B cell (primary cell): Measurements from ENCODE around the gene COL16A1. TPM values are rescaled to one million over a fixed set of nuclear protein-coding genes. Genes with fewer than 3 reads are reported as not detected.

Experiments
- ATAC-seq: fragments of 200-7000 bp; cut with Tn5 transposase; one replicate; pipeline ENCODE4 v1.10.0; 2021; ENCODE audit warnings: low read depth, mild to moderate bottlenecking, moderate number of reproducible peaks, moderate library complexity
- CTCF ChIA-PET: fragments of 350-600 bp; sonication (Branson Sonifier 250); formaldehyde crosslinking; loops from one replicate; lab custom pipeline; 2021; ENCODE audit warnings: antibody characterized with exemption, inconsistent platforms; lab: Charles Lee
- POLR2A ChIA-PET: fragments of 350-600 bp; sonication (Branson Sonifier 250); formaldehyde crosslinking; loops from one replicate; lab custom pipeline; 2021; ENCODE audit warnings: antibody characterized with exemption; lab: Charles Lee
- DNase-seq: peaks from one replicate; pipeline ENCODE4 v3.0.0; 2013
- H2AFZ ChIP-seq: 2 replicates; pipeline ENCODE4 v1.6.1; 2012; ENCODE audit warnings: mild to moderate bottlenecking, low read depth, low read length; ENCODE audit not compliant: insufficient read depth, poor library complexity, severe bottlenecking
- H3K27ac ChIP-seq, 2 donors: 1 replicate in 1 of 2; 2 replicates in 1 of 2; pipeline ENCODE4 v1.5.1; 2012 to 2013; ENCODE audit warnings: low read length in 2 of 2, mild to moderate bottlenecking in 2 of 2, moderate library complexity in 1 of 2
- H3K27me3 ChIP-seq, 4 experiments: fragments of 200-600 bp in 1 of 4; sonication (generic) in 1 of 4; replicated peaks in 1 of 4; 1 replicate in 2 of 4; 2 replicates in 2 of 4; pipeline versions ENCODE4 v1.6.1 to v1.7.0; 2013 to 2016; ENCODE audit warnings: low read length in 3 of 4, mild to moderate bottlenecking in 2 of 4, mixed read lengths in 1 of 4, moderate library complexity in 1 of 4; ENCODE audit not compliant: insufficient read depth in 4 of 4, control insufficient read depth in 3 of 4; ENCODE audit errors: control extremely low read depth in 1 of 4
- H3K36me3 ChIP-seq, 2 experiments: replicated peaks in 1 of 2; 1 replicate in 1 of 2; 2 replicates in 1 of 2; pipeline versions ENCODE4 v1.6.1 to v1.7.1; 2013; ENCODE audit warnings: low read length in 1 of 2; ENCODE audit not compliant: insufficient read depth in 2 of 2, control insufficient read depth in 1 of 2; ENCODE audit errors: control extremely low read depth in 1 of 2, extremely low read depth in 1 of 2
- H3K4me1 ChIP-seq, 2 donors: fragments of 200-600 bp in 1 of 2; sonication (generic) in 1 of 2; 1 replicate in 1 of 2; 2 replicates in 1 of 2; pipeline versions ENCODE4 v1.5.1 to v1.6.1; 2013 to 2017; ENCODE audit warnings: low read length in 2 of 2; ENCODE audit not compliant: control insufficient read depth in 2 of 2, insufficient read depth in 2 of 2
- H3K4me2 ChIP-seq: replicated peaks from 2 replicates; pipeline ENCODE3; 2012; ENCODE audit warnings: mild to moderate bottlenecking, low read depth, low read length; ENCODE audit not compliant: poor library complexity, severe bottlenecking
- H3K4me3 ChIP-seq, 5 experiments: fragments of 200-600 bp in 1 of 5; sonication (generic) in 1 of 5; 1 replicate in 3 of 5; 2 replicates in 2 of 5; pipeline versions ENCODE4 v1.5.1 to v1.7.0; 2011 to 2016; ENCODE audit warnings: low read length in 4 of 5, mild to moderate bottlenecking in 4 of 5, low read depth in 2 of 5, control low read depth in 1 of 5, moderate library complexity in 1 of 5; ENCODE audit not compliant: insufficient read depth in 1 of 5; ENCODE audit errors: control extremely low read depth in 1 of 5, extremely low read depth in 1 of 5
- H3K79me2 ChIP-seq: fragments of 200-600 bp; sonication (generic); one replicate; pipeline ENCODE4 v1.6.0; 2016; ENCODE audit warnings: low read length; ENCODE audit not compliant: control insufficient read depth, insufficient read depth
- H3K9ac ChIP-seq: fragments of 200-600 bp; sonication (generic); 2 replicates; pipeline ENCODE4 v1.6.1; 2017; ENCODE audit warnings: mild to moderate bottlenecking, low read length, moderate library complexity
- H3K9me3 ChIP-seq, 3 donors: one replicate each; pipeline versions ENCODE4 v1.6.1 to v1.7.1; 2013; ENCODE audit warnings: low read length in 2 of 3; ENCODE audit not compliant: control insufficient read depth in 2 of 3, insufficient read depth in 1 of 3; ENCODE audit errors: control extremely low read depth in 1 of 3
- H4K20me1 ChIP-seq: 2 replicates; pipeline ENCODE4 v1.6.0; 2012; ENCODE audit warnings: mild to moderate bottlenecking, low read length; ENCODE audit not compliant: insufficient read depth, control insufficient read depth, poor library complexity, severe bottlenecking
- H3K27ac Mint-ChIP-seq: one replicate; pipeline ENCODE4 v1.8.0; 2021; ENCODE audit warnings: mixed read lengths
- H3K27me3 Mint-ChIP-seq: one replicate; pipeline ENCODE4 v1.8.0; 2021; ENCODE audit warnings: mixed read lengths
- H3K4me1 Mint-ChIP-seq: one replicate; pipeline ENCODE4 v1.8.0; 2021; ENCODE audit warnings: mixed read lengths
- H3K4me3 Mint-ChIP-seq: one replicate; pipeline ENCODE4 v1.8.0; 2021; ENCODE audit warnings: mixed read lengths
- H3K9me3 Mint-ChIP-seq: one replicate; pipeline ENCODE4 v1.8.0; 2022; ENCODE audit warnings: mixed read lengths; ENCODE audit not compliant: insufficient read depth
- CTCF ChIP-seq: fragments of 200-600 bp; IDR thresholded peaks from one replicate; pipeline ENCODE4 v1.8.0; 2022; ENCODE audit warnings: antibody characterized with exemption, mild to moderate bottlenecking
- EZH2 ChIP-seq: IDR thresholded peaks from 2 replicates; pipeline ENCODE4 v1.6.1; 2012; ENCODE audit warnings: borderline replicate concordance, low read depth, mild to moderate bottlenecking, moderate library complexity, low read length; ENCODE audit not compliant: insufficient read depth, poor library complexity, severe bottlenecking
- WGBS: methylation state at CpG from one replicate; pipeline ENCODE4 v1.1.5; 2013; ENCODE audit warnings: missing lambda C conversion rate; ENCODE audit not compliant: insufficient coverage; 5-methylcytosine and 5-hydroxymethylcytosine counted together
- intact Hi-C: fragments of 100-400 bp; cut with micrococcal nuclease; formaldehyde crosslinking; loops from one replicate; pipeline ENCODE4 v1.10.0; 2022
- polyA plus RNA-seq: library from polyadenylated mRNA; depleted of rRNA; stranded (reverse); fragments of >200 nt; gene quantifications from 2 replicates; pipeline ENCODE4 v1.2.3, GENCODE V29; 2012
- total RNA-seq, 2 donors: library from RNA; stranded (reverse); fragments of 120-200 nt in 1 of 2; gene quantifications; 1 replicate in 1 of 2; 2 replicates in 1 of 2; pipeline versions ENCODE4 v1.2.3 to v1.2.4, GENCODE V29; 2013 to 2022

Gene COL16A1
- total and polyA plus RNA-seq, 2 donors (not counting 1 experiment from before 2014, with no cell fraction given): 0.07 TPM; not detected in 1

DNA sequence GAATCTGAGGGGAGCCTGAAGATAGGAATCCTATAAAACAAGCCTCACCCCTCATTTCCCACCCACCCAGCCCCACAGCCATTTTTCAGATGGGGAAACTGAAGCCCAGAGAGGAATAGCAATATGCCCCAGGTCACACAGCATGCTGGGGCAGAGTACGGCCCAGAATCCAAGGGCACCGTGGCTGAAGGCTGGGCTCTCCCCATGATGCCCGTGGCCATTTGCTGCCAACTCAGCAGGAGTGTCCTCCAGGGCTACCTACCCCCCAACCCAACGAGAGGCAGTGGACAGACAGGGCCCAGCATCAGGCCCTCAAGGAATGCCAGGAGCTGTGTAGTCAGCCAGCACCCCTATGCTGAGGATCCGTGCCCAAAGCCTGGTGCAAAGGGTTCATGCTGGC is 8.5 kb downstream of the COL16A1 start:
- no peak for TF ChIP-seq CTCF
- no peak overlapping the region for H3K4me2 ChIP-seq
- H3K9me3 ChIP-seq: no peaks in the 10 kb centered on the region
- H2AFZ ChIP-seq: no peak overlapping the region
- peaks cover 0 to 2% (median 0%) of the 10 kb centered on the region in 4 experiments for H3K27me3 ChIP-seq
- no peaks in the 10 kb centered on the region for H3K79me2 ChIP-seq
- no peak overlapping the region for H3K27ac ChIP-seq
- CTCF ChIA-PET: no interaction called here
- no peaks in the 10 kb centered on the region for H4K20me1 ChIP-seq
- no peak overlapping the region for H3K4me3 ChIP-seq
- no peaks in the 10 kb centered on the region for H3K9me3 Mint-ChIP-seq
- H3K4me3 Mint-ChIP-seq: no peak overlapping the region
- no peaks in the 10 kb centered on the region for H3K36me3 ChIP-seq
- POLR2A ChIA-PET: no interaction called here
- intact Hi-C loops: no loop called here
- H3K9ac ChIP-seq: no peak overlapping the region
- H3K27me3 Mint-ChIP-seq: no peaks in the 10 kb centered on the region
- 85% methylated on average over 5 of the region's 5 CpGs for WGBS
- DNase-seq (no peak), ATAC-seq (no peak)
- H3K4me1 Mint-ChIP-seq: peaks cover 9% of the 10 kb centered on the region
- no peak overlapping the region for H3K27ac Mint-ChIP-seq
- peaks cover 6 to 10% of the 10 kb centered on the region in 2 donors for H3K4me1 ChIP-seq

DNA sequence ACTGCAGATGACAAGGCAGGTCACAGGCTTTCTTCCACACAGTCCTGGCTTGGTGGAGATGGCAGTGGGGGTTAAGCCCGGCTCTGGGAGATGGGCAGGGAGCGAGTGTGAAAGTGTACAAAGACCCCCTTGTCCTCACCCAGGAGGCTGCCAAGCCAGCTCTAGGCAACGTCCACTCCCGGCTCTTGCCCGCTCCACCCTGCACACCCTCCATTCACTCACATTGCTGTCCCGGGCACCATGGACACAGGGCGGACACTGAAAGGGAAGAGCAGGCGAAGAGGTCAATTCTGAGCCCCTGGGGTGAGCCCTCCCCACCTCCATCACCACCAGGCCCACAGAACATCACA is 8.9 kb downstream of the COL16A1 start:
- H3K4me3 Mint-ChIP-seq: no peak overlapping the region
- ATAC-seq: no peak
- no peaks in the 10 kb centered on the region for H3K9me3 ChIP-seq
- no peaks in the 10 kb centered on the region for H3K9me3 Mint-ChIP-seq
- no peak overlapping the region for H3K4me2 ChIP-seq
- intact Hi-C loops: no loop called here
- H4K20me1 ChIP-seq: no peaks in the 10 kb centered on the region
- peaks cover 0 to 2% (median 0%) of the 10 kb centered on the region in 4 experiments for H3K27me3 ChIP-seq
- H2AFZ ChIP-seq: no peak overlapping the region
- no peaks in the 10 kb centered on the region for H3K36me3 ChIP-seq
- ChIA-PET POLR2A (no interaction called here), CTCF (no interaction called here)
- H3K4me1 ChIP-seq: peaks cover 6 to 10% of the 10 kb centered on the region in 2 donors
- peaks cover 9% of the 10 kb centered on the region for H3K4me1 Mint-ChIP-seq
- no peaks in the 10 kb centered on the region for H3K27me3 Mint-ChIP-seq
- TF ChIP-seq CTCF: no peak
- no peak for TF ChIP-seq EZH2
- H3K9ac ChIP-seq: no peak overlapping the region
- no peak for DNase-seq
- WGBS: 88% methylated on average over 6 of the region's 8 CpGs
- no peak overlapping the region for H3K4me3 ChIP-seq
- no peak overlapping the region for H3K27ac Mint-ChIP-seq
- no peak overlapping the region for H3K27ac ChIP-seq
- no peaks in the 10 kb centered on the region for H3K79me2 ChIP-seq
